Measurements from ENCODE around the gene SH3BP5.

Gene SH3BP5

DNA sequence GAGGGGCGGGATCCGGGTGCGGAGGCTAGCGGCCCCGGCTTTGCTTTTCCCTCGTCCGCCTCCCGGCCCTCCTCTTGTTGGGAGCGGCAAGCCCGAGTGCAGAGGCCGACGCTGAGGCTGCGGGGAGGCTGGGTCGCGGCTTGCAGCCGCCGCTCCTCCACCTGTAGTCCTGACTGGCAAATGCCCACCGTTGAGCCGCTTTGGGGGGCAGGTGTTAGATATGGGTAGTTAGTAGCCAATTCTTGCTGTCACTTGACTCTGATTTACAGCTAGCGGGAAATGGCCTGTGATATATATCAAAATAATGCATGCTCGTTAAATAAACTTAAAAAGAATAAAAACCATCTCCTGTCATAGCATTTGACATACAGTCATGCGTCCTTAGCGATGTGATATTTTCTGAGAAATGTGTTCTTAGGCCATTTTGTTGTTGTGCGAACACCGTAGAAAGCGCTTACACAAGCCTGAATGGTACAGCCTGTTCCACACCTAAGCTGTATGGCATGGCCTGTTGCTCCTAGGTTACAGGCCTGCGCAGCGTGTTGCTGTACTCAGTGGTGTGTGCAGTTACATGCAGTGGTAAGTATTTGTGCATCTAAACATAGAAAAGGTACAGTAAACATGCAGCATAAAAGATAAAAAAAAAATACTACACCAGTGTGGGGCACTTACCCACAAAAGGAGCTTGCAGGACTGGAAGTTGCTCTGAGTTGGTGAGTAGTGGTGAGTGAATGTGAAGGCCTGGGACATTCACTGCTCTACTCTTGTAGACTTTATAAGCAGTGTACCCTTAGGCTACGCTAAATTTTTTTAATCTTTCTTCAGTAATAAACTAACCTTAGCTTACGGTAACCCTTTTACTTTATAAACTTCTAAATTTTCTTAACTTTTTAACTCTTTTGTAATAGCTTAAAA is 125.5 kb downstream of the SH3BP5 start:
- Histone ChIP-seq H3K4me3 (ENCODE audit: low read length) (peak overlapping the region; percentile 86), H3K36me3 (replicated peaks; ENCODE audit: low read depth, low read length) (peaks cover 14% of the 10 kb centered on the region), H4K20me1 (ENCODE audit: insufficient read depth, low read length) (peaks cover 16% of the 10 kb centered on the region), H3K27ac (ENCODE audit: low read length) (peak overlapping the region; percentile 41), H3K9ac (ENCODE audit: low read length) (peak overlapping the region; percentile 78), H3K9me3 (ENCODE audit: insufficient read depth, low read length) (no peaks in the 10 kb centered on the region), H3K27me3 (ENCODE audit: low read depth, low read length) (no peaks in the 10 kb centered on the region), H3K4me2 (ENCODE audit: low read length) (peak overlapping the region; percentile 91), H3K79me2 (ENCODE audit: low read length) (peaks cover 43% of the 10 kb centered on the region), H2AFZ (ENCODE audit: low read depth, low read length) (peak overlapping the region; percentile 15; the same call in 1 of the 2 replicates), H3K4me1 (ENCODE audit: low read length) (peaks cover 15% of the 10 kb centered on the region)
- TF ChIP-seq, protein P1, sequence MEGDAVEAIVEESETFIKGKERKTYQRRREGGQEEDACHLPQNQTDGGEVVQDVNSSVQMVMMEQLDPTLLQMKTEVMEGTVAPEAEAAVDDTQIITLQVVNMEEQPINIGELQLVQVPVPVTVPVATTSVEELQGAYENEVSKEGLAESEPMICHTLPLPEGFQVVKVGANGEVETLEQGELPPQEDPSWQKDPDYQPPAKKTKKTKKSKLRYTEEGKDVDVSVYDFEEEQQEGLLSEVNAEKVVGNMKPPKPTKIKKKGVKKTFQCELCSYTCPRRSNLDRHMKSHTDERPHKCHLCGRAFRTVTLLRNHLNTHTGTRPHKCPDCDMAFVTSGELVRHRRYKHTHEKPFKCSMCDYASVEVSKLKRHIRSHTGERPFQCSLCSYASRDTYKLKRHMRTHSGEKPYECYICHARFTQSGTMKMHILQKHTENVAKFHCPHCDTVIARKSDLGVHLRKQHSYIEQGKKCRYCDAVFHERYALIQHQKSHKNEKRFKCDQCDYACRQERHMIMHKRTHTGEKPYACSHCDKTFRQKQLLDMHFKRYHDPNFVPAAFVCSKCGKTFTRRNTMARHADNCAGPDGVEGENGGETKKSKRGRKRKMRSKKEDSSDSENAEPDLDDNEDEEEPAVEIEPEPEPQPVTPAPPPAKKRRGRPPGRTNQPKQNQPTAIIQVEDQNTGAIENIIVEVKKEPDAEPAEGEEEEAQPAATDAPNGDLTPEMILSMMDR (IDR thresholded peaks at IDR 0.05; ENCODE audit: low read depth, low read length) = no peak
- no peak for TF ChIP-seq EZH2phosphoT487 (IDR thresholded peaks at IDR 0.05; ENCODE audit: low read depth)

GRCh38 chr3:15205934-15206661 is 126.3 kb downstream of the SH3BP5 start, which contains the start of gene CAPN7:
Gene CAPN7 (plus strand): TSS chr3:15206246. CDS start chr3:15206496, 250 bp downstream.
- Histone ChIP-seq H3K79me2 (ENCODE audit: low read length) (peaks cover 43% of the 10 kb centered on the region), H4K20me1 (ENCODE audit: insufficient read depth, low read length) (peaks cover 16% of the 10 kb centered on the region), H3K4me1 (ENCODE audit: low read length) (peaks cover 15% of the 10 kb centered on the region), H3K4me2 (ENCODE audit: low read length) (peak within 1 kb of the TSS; percentile 91), H3K27ac (ENCODE audit: low read length) (peak within 1 kb of the TSS; percentile 41), H3K4me3 (ENCODE audit: low read length) (peak within 1 kb of the TSS; percentile 86), H3K36me3 (replicated peaks; ENCODE audit: low read depth, low read length) (peaks cover 12% of the 10 kb centered on the region), H3K9me3 (ENCODE audit: insufficient read depth, low read length) (no peaks in the 10 kb centered on the region), H3K9ac (ENCODE audit: low read length) (peak within 1 kb of the TSS; percentile 78), H3K27me3 (ENCODE audit: low read depth, low read length) (no peaks in the 10 kb centered on the region), H2AFZ (ENCODE audit: low read depth, low read length) (peak within 1 kb of the TSS; percentile 69)
- no peak for TF ChIP-seq EZH2phosphoT487 (IDR thresholded peaks at IDR 0.05; ENCODE audit: low read depth)
- TF ChIP-seq, protein P1 (IDR thresholded peaks at IDR 0.05; ENCODE audit: low read depth, low read length) = peak; percentile 44; the same call in 1 of the 2 replicates

DNA sequence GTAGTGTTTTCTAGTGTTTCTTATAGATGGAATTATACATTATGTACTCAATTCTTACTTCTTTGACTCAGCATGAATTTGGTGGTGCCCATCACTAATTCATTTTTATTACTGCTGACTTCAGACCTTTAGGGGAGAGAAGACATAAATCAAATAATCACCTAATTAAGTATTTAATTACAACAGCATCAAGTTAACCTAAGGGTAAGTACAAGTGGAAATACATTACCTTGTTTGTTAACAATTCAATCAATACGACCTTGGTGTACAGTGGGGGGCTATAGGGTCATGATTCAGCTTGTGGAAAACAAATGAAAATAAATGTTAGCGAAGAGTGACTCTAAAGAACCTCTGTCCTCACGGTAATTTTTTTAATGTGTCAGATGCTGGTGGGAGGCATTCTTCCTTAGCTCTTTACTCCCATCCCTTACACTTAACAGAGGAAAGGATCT is 126.9 kb downstream of the SH3BP5 start:
- Histone ChIP-seq H3K9me3 (ENCODE audit: insufficient read depth, low read length) (no peaks in the 10 kb centered on the region), H3K36me3 (replicated peaks; ENCODE audit: low read depth, low read length) (peaks cover 7% of the 10 kb centered on the region), H3K9ac (ENCODE audit: low read length) (peak overlapping the region; percentile 63), H3K4me1 (ENCODE audit: low read length) (peaks cover 15% of the 10 kb centered on the region), H2AFZ (ENCODE audit: low read depth, low read length) (peak overlapping the region; percentile 69), H3K79me2 (ENCODE audit: low read length) (peaks cover 39% of the 10 kb centered on the region), H3K4me3 (ENCODE audit: low read length) (peak overlapping the region; percentile 86), H3K27me3 (ENCODE audit: low read depth, low read length) (no peaks in the 10 kb centered on the region), H3K4me2 (ENCODE audit: low read length) (peak overlapping the region; percentile 65), H3K27ac (ENCODE audit: low read length) (0 out of 2 replicates have a peak overlapping the region, but pooled peaks have one; percentile 1), H4K20me1 (ENCODE audit: insufficient read depth, low read length) (peaks cover 16% of the 10 kb centered on the region)
- TF ChIP-seq EZH2phosphoT487 (IDR thresholded peaks at IDR 0.05; ENCODE audit: low read depth) = no peak
- TF ChIP-seq, protein P1 (IDR thresholded peaks at IDR 0.05; ENCODE audit: low read depth, low read length) = no peak
